GM19467 (cell line): ENCODE measurements around the gene ZSCAN23.

Experiments used
- ATAC-seq: cut with Tn5 transposase; IDR thresholded peaks from one replicate; pipeline ENCODE4 v1.9.1; 2021; ENCODE audit warnings: mild to moderate bottlenecking, moderate library complexity; ENCODE audit not compliant: unreplicated experiment

The ZSCAN23 gene

DNA sequence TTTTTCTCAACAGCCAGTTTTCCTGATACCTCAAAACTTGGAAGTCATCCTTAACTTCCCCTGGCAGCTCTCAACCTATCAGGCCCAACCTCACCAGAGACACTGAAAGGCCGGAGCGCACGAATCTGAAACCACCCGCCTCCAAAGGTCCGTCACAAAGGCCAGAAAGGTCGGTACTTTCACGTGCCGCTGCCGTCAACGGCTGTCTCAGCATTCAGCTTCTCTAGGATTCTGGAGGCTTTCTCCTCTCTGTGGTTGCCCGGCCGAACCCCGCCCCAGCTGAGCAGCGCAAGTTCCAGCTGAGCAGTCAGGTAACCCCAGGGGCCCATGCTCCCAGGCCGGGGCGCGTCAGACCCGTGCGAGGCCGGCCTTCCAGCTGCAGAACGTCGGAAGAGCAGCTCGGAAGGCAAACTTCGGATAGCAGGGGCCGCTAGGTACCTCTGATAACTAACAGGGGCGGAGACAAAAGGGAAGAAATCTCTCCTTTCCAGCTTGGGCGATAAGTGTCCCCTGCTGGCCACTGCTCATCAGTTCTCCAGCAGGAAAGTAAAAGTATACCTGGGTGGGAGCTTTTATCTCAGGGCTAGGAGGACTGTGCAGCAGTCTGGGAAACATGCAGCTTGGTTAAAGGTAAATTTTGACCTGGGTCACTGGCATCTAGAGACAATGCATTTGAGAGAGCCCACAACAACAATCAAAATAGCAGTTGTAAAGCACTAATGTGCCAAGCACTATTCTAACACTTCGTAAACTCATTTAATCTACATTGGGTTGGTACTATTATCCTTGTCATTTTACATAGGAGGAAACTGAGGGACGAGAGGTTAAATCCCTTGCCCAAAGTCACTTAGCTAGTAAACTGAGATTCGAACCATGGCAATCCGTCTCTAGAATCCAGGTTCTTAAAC is 59.8 kb downstream of the ZSCAN23 start:
- peak; percentile 81 for ATAC-seq
